ENCODE data around the gene SOX3.

DNA sequence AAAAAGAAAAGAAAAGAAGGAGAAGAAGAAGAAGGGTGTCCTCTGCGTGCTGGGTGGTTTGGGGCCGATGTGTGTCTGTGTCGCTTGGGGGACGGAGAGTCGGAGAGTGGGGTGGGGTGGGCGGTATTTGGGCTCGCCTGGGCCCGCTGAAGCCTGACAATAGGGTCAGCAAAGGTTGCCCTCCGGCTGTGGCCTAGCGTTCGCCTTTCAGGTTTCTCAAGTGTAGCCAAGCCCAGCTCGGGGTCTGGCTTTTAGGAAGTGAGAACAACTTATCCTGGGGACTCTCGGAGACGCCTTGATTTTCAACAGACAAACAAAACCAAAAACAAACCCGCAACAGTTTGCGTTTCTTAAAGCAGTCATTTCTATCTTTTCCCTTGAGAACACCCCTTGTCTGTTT, 4.1 kb upstream of the SOX3 start:
- TF ChIP-seq CTCF (conservative IDR thresholded peaks at IDR 0.05; ENCODE audit: low read depth, low read length) (no peak), EZH2 (IDR thresholded peaks at IDR 0.05; ENCODE audit: borderline replicate concordance, low read depth, low read length, poor library complexity, severe bottlenecking) (no peak)
